Endothelial cell of umbilical vein (primary cell): ENCODE measurements around the gene ZNF195.

ENCODE experiments used
- CTCF ChIP-seq, 2 donors: IDR thresholded peaks; 1 replicate in 1 of 2; 2 replicates in 1 of 2; pipeline ENCODE4 v1.5.1; 2011; ENCODE audit warnings: low read length in 2 of 2, mild to moderate bottlenecking in 2 of 2, moderate library complexity in 2 of 2, control low read depth in 1 of 2, inconsistent platforms in 1 of 2, low read depth in 1 of 2; ENCODE audit not compliant: insufficient read depth in 1 of 2; ENCODE audit errors: extremely low read depth in 1 of 2
- FOS ChIP-seq: IDR thresholded peaks from 2 replicates; pipeline ENCODE4 v1.6.1; 2011; ENCODE audit warnings: mild to moderate bottlenecking, low read length, moderate library complexity, borderline replicate concordance; ENCODE audit not compliant: insufficient read depth
- JUN ChIP-seq: IDR thresholded peaks from 2 replicates; pipeline ENCODE4 v1.6.1; 2011; ENCODE audit warnings: borderline replicate concordance, low read depth; ENCODE audit not compliant: insufficient read length, insufficient read depth
- MAX ChIP-seq: IDR thresholded peaks from 2 replicates; pipeline ENCODE4 v1.6.1; 2011; ENCODE audit not compliant: insufficient read depth, insufficient read length
- MYC ChIP-seq: IDR thresholded peaks from one replicate; pipeline ENCODE4 v1.6.1; 2011; ENCODE audit warnings: mild to moderate bottlenecking, low read depth, low read length
- POLR2A ChIP-seq: IDR thresholded peaks from 2 replicates; pipeline ENCODE4 v1.6.1; 2012; ENCODE audit warnings: low read depth, mild to moderate bottlenecking, control low read depth, low read length
- POLR2AphosphoS5 ChIP-seq: IDR thresholded peaks from 2 replicates; pipeline ENCODE4 v1.6.1; 2012; ENCODE audit warnings: low read depth, mild to moderate bottlenecking, control low read depth, low read length, moderate library complexity; ENCODE audit not compliant: insufficient read depth

- TF ChIP-seq MYC (no peak), POLR2A (no peak), CTCF (IDR thresholded peaks at IDR 0.05; ENCODE audit: extremely low read depth in 1 of 2, insufficient read depth in 1 of 2, low read depth in 1 of 2, low read length in 2 of 2) (no peak), JUN (no peak), POLR2AphosphoS5 (no peak), MAX (no peak), FOS (no peak)
Observed at GRCh38 chr11:3356858-3357257, 22.1 kb downstream of the ZNF195 start.
